MM.1S (cell line): ENCODE data around the gene SMAD7.

Source experiments
- CTCF ChIP-seq: fragments of 300-600 bp; sonication (generic); IDR thresholded peaks from 2 replicates; pipeline ENCODE4 v1.5.1; 2016; ENCODE audit warnings: antibody characterized with exemption, low read length, mixed read lengths
- EZH2 ChIP-seq: fragments of 300-600 bp; sonication (generic); optimal IDR thresholded peaks from 2 replicates; pipeline ENCODE3; 2017; ENCODE audit warnings: low read depth, mild to moderate bottlenecking, antibody characterized with exemption, low read length, mixed read lengths
- EZH2phosphoT487 ChIP-seq: fragments of 300-600 bp; sonication (generic); IDR thresholded peaks from 2 replicates; pipeline ENCODE4 v1.6.1; 2018; ENCODE audit warnings: antibody characterized with exemption, low read length

GRCh38 chr18:48904847-48905394 lies 45.8 kb downstream of the SMAD7 start:
- TF ChIP-seq CTCF, result no peak
- TF ChIP-seq EZH2, result no peak
- no peak for TF ChIP-seq EZH2phosphoT487
